Gastrocnemius medialis (tissue), 4 donors: ENCODE data around the gene ASTN2.

ENCODE experiments used
- POLR2A ChIP-seq, 2 donors: fragments of 450-650 bp; IDR thresholded peaks; one replicate each; pipeline ENCODE4 v1.6.1; 2017; ENCODE audit warnings: antibody characterized with exemption in 2 of 2, mild to moderate bottlenecking in 2 of 2, moderate library complexity in 2 of 2
- TF ChIP-seq, protein P1 (sequence below), 5 experiments: fragments of 450-650 bp in 3 of 5; fragments of 200-600 bp in 2 of 5; sonication (generic) in 2 of 5; IDR thresholded peaks in 4 of 5; conservative IDR thresholded peaks in 1 of 5; 1 replicate in 4 of 5; 2 replicates in 1 of 5; pipeline ENCODE4 v1.5.1; 2016 to 2019; ENCODE audit warnings: antibody characterized with exemption in 5 of 5, mild to moderate bottlenecking in 3 of 5, moderate library complexity in 3 of 5

DNA sequence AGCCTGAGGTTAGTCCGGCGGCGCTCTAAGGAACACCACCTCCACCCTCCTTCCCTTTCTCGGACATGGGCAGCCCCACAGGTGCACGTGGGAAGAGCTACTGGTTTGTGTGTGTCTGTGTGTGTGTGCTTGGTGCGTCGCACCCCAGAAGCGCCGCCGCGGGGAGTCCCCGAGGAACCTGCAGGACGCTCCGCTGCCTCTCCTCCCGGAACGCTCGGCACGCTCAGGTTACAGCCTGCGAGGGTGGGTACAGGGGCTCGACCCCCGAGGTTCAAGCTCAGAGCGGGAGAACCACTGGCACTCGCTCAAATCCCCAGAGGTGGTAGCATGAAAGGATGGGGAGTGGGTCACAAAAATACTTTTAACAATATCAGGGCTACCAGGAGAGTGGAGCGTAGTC, 2.0 kb downstream of the ASTN2 start:
- TF ChIP-seq, protein P1, sequence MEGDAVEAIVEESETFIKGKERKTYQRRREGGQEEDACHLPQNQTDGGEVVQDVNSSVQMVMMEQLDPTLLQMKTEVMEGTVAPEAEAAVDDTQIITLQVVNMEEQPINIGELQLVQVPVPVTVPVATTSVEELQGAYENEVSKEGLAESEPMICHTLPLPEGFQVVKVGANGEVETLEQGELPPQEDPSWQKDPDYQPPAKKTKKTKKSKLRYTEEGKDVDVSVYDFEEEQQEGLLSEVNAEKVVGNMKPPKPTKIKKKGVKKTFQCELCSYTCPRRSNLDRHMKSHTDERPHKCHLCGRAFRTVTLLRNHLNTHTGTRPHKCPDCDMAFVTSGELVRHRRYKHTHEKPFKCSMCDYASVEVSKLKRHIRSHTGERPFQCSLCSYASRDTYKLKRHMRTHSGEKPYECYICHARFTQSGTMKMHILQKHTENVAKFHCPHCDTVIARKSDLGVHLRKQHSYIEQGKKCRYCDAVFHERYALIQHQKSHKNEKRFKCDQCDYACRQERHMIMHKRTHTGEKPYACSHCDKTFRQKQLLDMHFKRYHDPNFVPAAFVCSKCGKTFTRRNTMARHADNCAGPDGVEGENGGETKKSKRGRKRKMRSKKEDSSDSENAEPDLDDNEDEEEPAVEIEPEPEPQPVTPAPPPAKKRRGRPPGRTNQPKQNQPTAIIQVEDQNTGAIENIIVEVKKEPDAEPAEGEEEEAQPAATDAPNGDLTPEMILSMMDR (IDR thresholded peaks at IDR 0.05 in 4 of 5, conservative IDR thresholded peaks at IDR 0.05 in 1 of 5), result no peak
- TF ChIP-seq POLR2A (IDR thresholded peaks at IDR 0.05), result no peak
